Smooth muscle cell (in vitro differentiated cells): ENCODE measurements around the gene SOX5. TPM values are rescaled to one million over a fixed set of nuclear protein-coding genes. Genes with fewer than 3 reads are reported as not detected.

ENCODE experiments used
- DNase-seq: peaks from one replicate; lab custom pipeline; 2025; ENCODE audit not compliant: unreplicated experiment; lab: John Stamatoyannopoulos, UW
- H2AFZ ChIP-seq: fragments of 200-600 bp; sonication (generic); 2 replicates; pipeline ENCODE4 v1.6.0; 2016; ENCODE audit warnings: antibody characterized with exemption, low read depth, mild to moderate bottlenecking
- H3F3A ChIP-seq: fragments of 200-600 bp; sonication (generic); 2 replicates; pipeline ENCODE4 v1.6.0; 2017; ENCODE audit warnings: antibody characterized with exemption, low read depth
- H3K27ac ChIP-seq: fragments of 200-600 bp; sonication (generic); 2 replicates; pipeline ENCODE4 v1.5.1; 2016; ENCODE audit warnings: low read depth, mild to moderate bottlenecking
- H3K27me3 ChIP-seq: fragments of 200-600 bp; sonication (generic); 2 replicates; pipeline ENCODE4 v1.6.1; 2016; ENCODE audit warnings: low read depth, mild to moderate bottlenecking
- H3K36me3 ChIP-seq: fragments of 200-600 bp; sonication (generic); 2 replicates; pipeline ENCODE4 v1.5.1; 2016; ENCODE audit warnings: low read depth
- H3K4me1 ChIP-seq: fragments of 200-600 bp; sonication (generic); 2 replicates; pipeline ENCODE4 v1.5.1; 2016; ENCODE audit warnings: low read depth
- H3K4me2 ChIP-seq: fragments of 200-600 bp; sonication (generic); 2 replicates; pipeline ENCODE4 v1.6.0; 2016; ENCODE audit warnings: mild to moderate bottlenecking
- H3K4me3 ChIP-seq: fragments of 200-600 bp; sonication (generic); 2 replicates; pipeline ENCODE4 v1.5.1; 2016; ENCODE audit warnings: mild to moderate bottlenecking
- H3K79me2 ChIP-seq: fragments of 200-600 bp; sonication (generic); 2 replicates; pipeline ENCODE4 v1.6.0; 2016; ENCODE audit warnings: low read depth, mild to moderate bottlenecking
- H3K9ac ChIP-seq: fragments of 200-600 bp; sonication (generic); 2 replicates; pipeline ENCODE4 v1.6.0; 2016; ENCODE audit warnings: low read depth
- H3K9me3 ChIP-seq: fragments of 200-600 bp; sonication (generic); replicated peaks from 2 replicates; pipeline ENCODE4 v1.5.1; 2016; ENCODE audit warnings: low read depth
- H4K20me1 ChIP-seq: fragments of 200-600 bp; sonication (generic); 2 replicates; pipeline ENCODE4 v1.6.0; 2016; ENCODE audit warnings: low read depth
- CTCF ChIP-seq: fragments of 200-600 bp; sonication (generic); IDR thresholded peaks from 2 replicates; pipeline ENCODE4 v1.5.1; 2017; ENCODE audit warnings: borderline replicate concordance, mild to moderate bottlenecking, antibody characterized with exemption; ENCODE audit not compliant: insufficient read depth, poor library complexity, severe bottlenecking
- WGBS: methylation state at CpG from one replicate; pipeline ENCODE4 v1.1.7; 2016; ENCODE audit warnings: low lambda C conversion rate; 5-methylcytosine and 5-hydroxymethylcytosine counted together
- polyA plus RNA-seq: library from polyadenylated mRNA; unstranded; fragments of >200 nt; fragmentation: Nextera tagmentation; extraction: Ambion mirVana; gene quantifications from 2 replicates; pipeline ENCODE4 v1.2.1, GENCODE V29; 2016
- total RNA-seq: library from RNA; depleted of rRNA; stranded (reverse); fragments of >200 nt; gene quantifications from 2 replicates; pipeline ENCODE4 v1.2.3, GENCODE V29; 2014

Gene SOX5
- total and polyA plus RNA-seq, 2 experiments from 2014 or later, result 22.3 to 47.8 TPM

GRCh38 chr12:23898121-23898520 lies 51.3 kb downstream of the SOX5 start:
- H3K4me2 ChIP-seq, result no peak overlapping the region
- H3K9me3 ChIP-seq, result no peaks in the 10 kb centered on the region
- peaks cover 27% of the 10 kb centered on the region for H3K79me2 ChIP-seq
- H3K4me3 ChIP-seq, result no peak overlapping the region
- H3K4me1 ChIP-seq, result peaks cover 37% of the 10 kb centered on the region
- TF ChIP-seq CTCF, result no peak
- no peak overlapping the region for H2AFZ ChIP-seq
- H3F3A ChIP-seq, result no peaks in the 10 kb centered on the region
- 17% methylated on average over 1 of the region's 1 CpG for WGBS
- peak overlapping the region; percentile 76 for H3K27ac ChIP-seq
- DNase-seq, result no peak
- peaks cover 9% of the 10 kb centered on the region for H3K36me3 ChIP-seq
- H3K27me3 ChIP-seq, result no peaks in the 10 kb centered on the region
- H3K9ac ChIP-seq, result no peak overlapping the region
- H4K20me1 ChIP-seq, result no peaks in the 10 kb centered on the region

DNA sequence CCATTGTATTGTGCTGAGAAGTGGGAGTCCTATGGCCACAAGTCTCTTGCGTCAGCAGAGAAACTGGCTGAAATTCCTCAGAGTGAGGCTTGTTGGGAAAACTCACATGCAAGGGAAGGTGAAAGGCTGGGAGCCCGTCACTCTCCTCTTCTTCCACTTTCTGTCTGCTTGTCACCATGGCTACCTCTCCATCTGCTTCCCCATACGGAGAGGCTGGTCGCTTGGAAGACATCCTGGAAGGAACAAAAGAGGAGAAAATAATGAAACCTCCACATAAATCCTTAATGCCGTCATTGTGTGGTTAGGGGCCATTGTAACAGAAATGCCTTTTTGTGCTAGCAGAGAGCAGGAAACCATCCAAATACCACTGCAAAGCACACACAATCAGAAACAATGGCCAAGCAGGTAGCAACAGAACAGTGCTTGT lies 53.7 kb downstream of the SOX5 start:
- peak overlapping the region; percentile 62 for H3K27ac ChIP-seq
- 83% methylated on average over 5 of the region's 5 CpGs for WGBS

GRCh38 chr12:23893611-23894010 lies 55.9 kb downstream of the SOX5 start:
- WGBS, result 74% methylated on average over 1 of the region's 1 CpG
- H3K9ac ChIP-seq, result no peak overlapping the region
- peaks cover 20% of the 10 kb centered on the region for H3K79me2 ChIP-seq
- H3K4me1 ChIP-seq, result peaks cover 50% of the 10 kb centered on the region
- H4K20me1 ChIP-seq, result peaks cover 3% of the 10 kb centered on the region
- no peak overlapping the region for H3K4me2 ChIP-seq
- no peaks in the 10 kb centered on the region for H3K9me3 ChIP-seq
- H3K27me3 ChIP-seq, result no peaks in the 10 kb centered on the region
- DNase-seq, result no peak
- H3K36me3 ChIP-seq, result no peaks in the 10 kb centered on the region
- H3F3A ChIP-seq, result no peaks in the 10 kb centered on the region
- no peak overlapping the region for H2AFZ ChIP-seq
- H3K4me3 ChIP-seq, result no peak overlapping the region
- TF ChIP-seq CTCF, result no peak
- peak overlapping the region; percentile 31 for H3K27ac ChIP-seq

More for the DNA sequence above, 53.7 kb downstream of the SOX5 start:
- Histone ChIP-seq H3K9ac (no peak overlapping the region), H2AFZ (no peak overlapping the region), H4K20me1 (no peaks in the 10 kb centered on the region), H3K79me2 (peaks cover 14% of the 10 kb centered on the region), H3K4me3 (no peak overlapping the region), H3F3A (no peaks in the 10 kb centered on the region), H3K4me1 (peaks cover 37% of the 10 kb centered on the region), H3K27me3 (no peaks in the 10 kb centered on the region), H3K4me2 (no peak overlapping the region), H3K9me3 (no peaks in the 10 kb centered on the region), H3K36me3 (no peaks in the 10 kb centered on the region)
- no peak for DNase-seq
- no peak for TF ChIP-seq CTCF

DNA sequence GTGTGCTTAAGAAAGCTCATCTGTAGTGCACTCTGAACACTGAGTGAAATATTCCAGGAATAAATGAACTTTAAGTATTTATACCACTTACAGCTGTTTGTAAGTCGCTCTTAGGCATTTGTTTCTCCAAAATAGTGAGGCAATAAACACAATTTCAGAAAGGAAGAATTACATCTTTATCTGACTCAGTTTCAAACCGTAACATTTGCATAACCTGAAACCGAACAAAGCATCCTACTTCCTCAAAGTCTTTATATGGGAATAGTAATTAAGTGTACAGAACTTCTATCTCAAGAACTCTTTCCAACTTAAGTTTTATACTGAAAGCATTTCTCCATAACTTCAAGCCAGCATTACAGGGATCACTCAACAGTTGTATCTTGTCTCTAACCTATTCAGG lies 58.4 kb downstream of the SOX5 start:
- no peak overlapping the region for H3K9ac ChIP-seq
- no peaks in the 10 kb centered on the region for H3K36me3 ChIP-seq
- no peaks in the 10 kb centered on the region for H3F3A ChIP-seq
- H3K27me3 ChIP-seq, result no peaks in the 10 kb centered on the region
- H3K4me3 ChIP-seq, result no peak overlapping the region
- no peak overlapping the region for H2AFZ ChIP-seq
- 96% methylated on average over 3 of the region's 3 CpGs for WGBS
- no peak for TF ChIP-seq CTCF
- no peak for DNase-seq
- peaks cover 22% of the 10 kb centered on the region for H3K79me2 ChIP-seq
- no peak overlapping the region for H3K4me2 ChIP-seq
- H3K4me1 ChIP-seq, result peaks cover 30% of the 10 kb centered on the region
- no peaks in the 10 kb centered on the region for H3K9me3 ChIP-seq
- no peak overlapping the region for H3K27ac ChIP-seq
- peaks cover 10% of the 10 kb centered on the region for H4K20me1 ChIP-seq
